Parathyroid adenoma (tissue), 2 donors: Measurements from ENCODE around the gene RHOJ.
"Not testable (repeated sequence)": the region's sequence is repeated elsewhere in the genome, so short reads cannot be mapped to it uniquely, and the experiment has no call there.

Source experiments
- H2AFZ ChIP-seq: fragments of 300-600 bp; sonication (generic); one replicate; pipeline ENCODE4 v1.7.0; 2017; ENCODE audit warnings: antibody characterized with exemption, mild to moderate bottlenecking
- H3K27ac ChIP-seq: fragments of 300-600 bp; sonication (generic); one replicate; pipeline ENCODE4 v1.7.0; 2017
- H3K27me3 ChIP-seq: fragments of 300-600 bp; sonication (generic); one replicate; pipeline ENCODE4 v1.7.0; 2017; ENCODE audit warnings: low read length; ENCODE audit not compliant: control insufficient read depth, insufficient read depth
- H3K36me3 ChIP-seq: fragments of 300-600 bp; sonication (generic); one replicate; pipeline ENCODE4 v1.7.0; 2017; ENCODE audit warnings: low read length; ENCODE audit not compliant: control insufficient read depth, insufficient read depth
- H3K4me1 ChIP-seq: fragments of 300-600 bp; sonication (generic); one replicate; pipeline ENCODE4 v1.7.0; 2017; ENCODE audit warnings: control low read depth
- H3K4me2 ChIP-seq: fragments of 300-600 bp; sonication (generic); one replicate; pipeline ENCODE4 v1.7.0; 2017; ENCODE audit warnings: low read length
- H3K4me3 ChIP-seq: fragments of 300-600 bp; sonication (generic); one replicate; pipeline ENCODE4 v1.7.0; 2017; ENCODE audit warnings: low read depth, low read length
- H3K79me2 ChIP-seq: fragments of 300-600 bp; sonication (generic); one replicate; pipeline ENCODE4 v1.7.0; 2017; ENCODE audit warnings: control low read depth
- H3K9ac ChIP-seq: fragments of 300-600 bp; sonication (generic); one replicate; pipeline ENCODE4 v1.7.0; 2017; ENCODE audit warnings: mild to moderate bottlenecking
- H3K9me3 ChIP-seq: fragments of 300-600 bp; sonication (generic); one replicate; pipeline ENCODE4 v1.7.0; 2017; ENCODE audit warnings: low read length; ENCODE audit not compliant: control insufficient read depth
- CTCF ChIP-seq: fragments of 300-600 bp; sonication (generic); IDR thresholded peaks from one replicate; pipeline ENCODE4 v1.7.0; 2017; ENCODE audit warnings: antibody characterized with exemption, mild to moderate bottlenecking
- donor health status: primary hyperparathyroidism.

The RHOJ gene

GRCh38 chr14:63164108-63164683, 40.0 kb upstream of the RHOJ start:
- Histone ChIP-seq H3K4me3 (no peak overlapping the region), H3K27ac (no peak overlapping the region), H3K79me2 (no peaks in the 10 kb centered on the region), H3K4me1 (no peaks in the 10 kb centered on the region), H3K36me3 (no peaks in the 10 kb centered on the region), H3K9me3 (peaks cover 4% of the 10 kb centered on the region), H3K4me2 (no peak overlapping the region), H3K27me3 (no peaks in the 10 kb centered on the region), H2AFZ (no peak overlapping the region), H3K9ac (no peak overlapping the region)
- no peak for TF ChIP-seq CTCF

GRCh38 chr14:63165267-63165666, 39.0 kb upstream of the RHOJ start:
- not testable (repeated sequence) for H3K9me3 ChIP-seq, H3K4me3 ChIP-seq, H3K4me1 ChIP-seq, H3K27ac ChIP-seq, H3K9ac ChIP-seq, H3K27me3 ChIP-seq, H3K36me3 ChIP-seq, H3K79me2 ChIP-seq, H2AFZ ChIP-seq, H3K4me2 ChIP-seq

GRCh38 chr14:63167044-63167443, 37.2 kb upstream of the RHOJ start:
- no peak overlapping the region for H3K9ac ChIP-seq
- H2AFZ ChIP-seq: no peak overlapping the region
- H3K27ac ChIP-seq: no peak overlapping the region
- no peaks in the 10 kb centered on the region for H3K36me3 ChIP-seq
- TF ChIP-seq CTCF: no peak
- no peaks in the 10 kb centered on the region for H3K27me3 ChIP-seq
- H3K4me3 ChIP-seq: no peak overlapping the region
- H3K79me2 ChIP-seq: no peaks in the 10 kb centered on the region
- H3K9me3 ChIP-seq: peaks cover 4% of the 10 kb centered on the region
- no peak overlapping the region for H3K4me2 ChIP-seq
- H3K4me1 ChIP-seq: no peaks in the 10 kb centered on the region

- no peak overlapping the region for H3K27ac ChIP-seq
- no peak overlapping the region for H3K9ac ChIP-seq
- H3K4me3 ChIP-seq: no peak overlapping the region
Observed at GRCh38 chr14:63174760-63175191, 29.5 kb upstream of the RHOJ start.

GRCh38 chr14:63175531-63175930, 28.7 kb upstream of the RHOJ start:
- Histone ChIP-seq H3K9ac (no peak overlapping the region), H3K4me2 (no peak overlapping the region), H2AFZ (no peak overlapping the region), H3K4me3 (no peak overlapping the region), H3K79me2 (no peaks in the 10 kb centered on the region), H3K4me1 (no peaks in the 10 kb centered on the region), H3K27me3 (no peaks in the 10 kb centered on the region), H3K9me3 (no peaks in the 10 kb centered on the region), H3K27ac (no peak overlapping the region), H3K36me3 (no peaks in the 10 kb centered on the region)
- TF ChIP-seq CTCF: no peak

More at GRCh38 chr14:63174760-63175191, 29.5 kb upstream of the RHOJ start:
- H3K4me2 ChIP-seq: no peak overlapping the region
- H2AFZ ChIP-seq: no peak overlapping the region
- no peaks in the 10 kb centered on the region for H3K9me3 ChIP-seq
- H3K4me1 ChIP-seq: no peaks in the 10 kb centered on the region
- no peaks in the 10 kb centered on the region for H3K27me3 ChIP-seq
- H3K79me2 ChIP-seq: no peaks in the 10 kb centered on the region
- TF ChIP-seq CTCF: peak; percentile 20
- H3K36me3 ChIP-seq: no peaks in the 10 kb centered on the region
